A549 (cell line): ENCODE data around the gene UBAC2. TPM values are rescaled to one million over a fixed set of nuclear protein-coding genes. Genes with fewer than 3 reads are reported as not detected.

Experiments
- ATAC-seq, 2 experiments: fragments of 200-7000 bp in 1 of 2; fragments of >200 bp in 1 of 2; cut with Nextera tagmentation in 1 of 2; cut with Tn5 transposase in 1 of 2; 3 replicates each; pipeline versions ENCODE4 v1.8.0 to v1.9.1; 2018 to 2020; ENCODE audit warnings: mild to moderate bottlenecking in 1 of 2, moderate library complexity in 1 of 2
- CTCF ChIA-PET: fragments of 300-600 bp; sonication (Branson Sonifier 250); formaldehyde crosslinking; extraction: SDS; loops from one replicate; lab custom pipeline; 2021; ENCODE audit warnings: antibody characterized with exemption, inconsistent platforms; lab: Yijun Ruan, JAX
- POLR2A ChIA-PET: fragments of 350-600 bp; formaldehyde crosslinking; extraction: SDS; loops from one replicate; lab custom pipeline; 2021; ENCODE audit warnings: antibody characterized with exemption, inconsistent platforms; lab: Yijun Ruan, JAX
- DNase-seq, 2 experiments: peaks; one replicate each; pipeline versions ENCODE4 v3.0.0 to v3.0.0-alpha.2; 2011 to 2016; ENCODE audit warnings: low read depth in 1 of 2, low spot score in 1 of 2
- FAIRE-seq: peaks from 2 replicates; lab custom pipeline; 2011; peaks lifted over from hg19 to GRCh38; lab: Jason Lieb, UNC
- H3K27ac ChIP-seq, 2 experiments: fragments of >200 bp; sonication (Bioruptor Twin); formaldehyde crosslinking; 3 replicates each; pipeline ENCODE4 v1.5.1; 2016 to 2017
- H3K4me1 ChIP-seq: fragments of >200 bp; sonication (Bioruptor Twin); formaldehyde crosslinking; 3 replicates; pipeline ENCODE4 v1.6.1; 2016
- H3K4me2 ChIP-seq: fragments of >200 bp; sonication (Bioruptor Twin); formaldehyde crosslinking; 3 replicates; pipeline ENCODE4 v1.6.1; 2016
- H3K4me3 ChIP-seq: fragments of >200 bp; sonication (Bioruptor Twin); formaldehyde crosslinking; 3 replicates; pipeline ENCODE4 v1.5.1; 2016
- H3K9me3 ChIP-seq: fragments of >200 bp; sonication (Bioruptor Twin); formaldehyde crosslinking; 3 replicates; pipeline ENCODE4 v1.6.1; 2016
- BHLHE40 ChIP-seq: IDR thresholded peaks from 2 replicates; pipeline ENCODE4 v1.6.1; 2012; ENCODE audit warnings: low read depth, low read length, inconsistent platforms
- CBX2 ChIP-seq: fragments of 200-600 bp; sonication (generic); IDR thresholded peaks from 2 replicates; pipeline ENCODE4 v1.6.1; 2016; ENCODE audit warnings: low read depth, mild to moderate bottlenecking, borderline replicate concordance
- HOXB13 ChIP-seq: fragments of 250-450 bp; sonication (Bioruptor Pico); IDR thresholded peaks from 2 replicates; pipeline ENCODE4 v1.5.0; 2020; ENCODE audit warnings: low read depth, mild to moderate bottlenecking, moderate library complexity
- NFE2L2 ChIP-seq: fragments of 150-350 bp; conservative IDR thresholded peaks from 2 replicates; pipeline ENCODE4 v1.6.1; 2014; ENCODE audit warnings: low read length
- NPAS2 ChIP-seq: fragments of 250-450 bp; sonication (Bioruptor Pico); IDR thresholded peaks from 2 replicates; pipeline ENCODE4 v1.8.0; 2022; ENCODE audit warnings: mild to moderate bottlenecking, moderate library complexity, borderline replicate concordance
- RAD21 ChIP-seq, 2 experiments: fragments of >200 bp in 1 of 2; sonication (Bioruptor Twin) in 1 of 2; formaldehyde crosslinking in 1 of 2; IDR thresholded peaks in 1 of 2; conservative IDR thresholded peaks in 1 of 2; 2 replicates in 1 of 2; 3 replicates in 1 of 2; pipeline ENCODE4 v1.6.1; 2012 to 2018; ENCODE audit warnings: inconsistent platforms in 1 of 2
- ZNF302 ChIP-seq: fragments of 250-450 bp; sonication (Bioruptor Pico); IDR thresholded peaks from 2 replicates; pipeline ENCODE4 v1.9.0; 2021; ENCODE audit warnings: inconsistent platforms, mild to moderate bottlenecking, moderate library complexity
- ZSCAN20 ChIP-seq: fragments of 250-450 bp; sonication (Bioruptor Pico); IDR thresholded peaks from 2 replicates; pipeline ENCODE4 v1.8.0; 2022; ENCODE audit warnings: mild to moderate bottlenecking, moderate library complexity
- WGBS: methylation state at CpG from one replicate; pipeline ENCODE4 v1.1.6; 2017; ENCODE audit errors: missing lambda C conversion rate; 5-methylcytosine and 5-hydroxymethylcytosine counted together
- polyA plus RNA-seq, 4 experiments: library from polyadenylated mRNA; depleted of rRNA in 3 of 4; stranded (reverse); fragments of >200 nt; fragmentation: RNase III in 1 of 4; extraction: RNeasy Plus Mini Kit Qiagen cat#74134 plus additional on column Dnase treatment in 1 of 4; gene quantifications; 2 replicates in 3 of 4; 3 replicates in 1 of 4; pipeline ENCODE4 v1.2.3, GENCODE V29; 2011 to 2017
- TF ChIP-seq, protein P1 (sequence below): IDR thresholded peaks from 2 replicates; pipeline ENCODE4 v1.6.1; 2012
- TF ChIP-seq, protein P2 (sequence below): fragments of 150-350 bp; IDR thresholded peaks from 2 replicates; pipeline ENCODE4 v1.6.1; 2014; ENCODE audit warnings: low read depth, mild to moderate bottlenecking, low read length
- TF ChIP-seq, protein P3 (sequence below): fragments of 450-650 bp; IDR thresholded peaks from 2 replicates; pipeline ENCODE4 v1.6.1; 2014; ENCODE audit warnings: antibody characterized with exemption

Gene UBAC2
- polyA plus RNA-seq, 2 of the 4 experiments (the other 2 are of a cell fraction) = 61.6 to 103 TPM

- no peak for TF ChIP-seq HOXB13 (CRISPR knock-in tag)
- no peak for TF ChIP-seq BHLHE40
Observed at GRCh38 chr13:99301056-99301838, 100.6 kb downstream of the UBAC2 start (continued).

GRCh38 chr13:99301913-99302636, 101.4 kb downstream of the UBAC2 start:
- Histone ChIP-seq H3K9me3 (no peaks in the 10 kb centered on the region), H3K4me2 (no peak overlapping the region), H3K4me1 (peaks cover 8% of the 10 kb centered on the region; the same call in 2 of the 3 replicates), H3K4me3 (no peak overlapping the region), H3K27ac (no peak overlapping the region)
- ATAC-seq (no peak), FAIRE-seq (no peak), DNase-seq (no peak)
- ChIA-PET CTCF (no interaction called here), POLR2A (no interaction called here)
- TF ChIP-seq RAD21 (conservative IDR thresholded peaks at IDR 0.05 in 1 of 2, IDR thresholded peaks at IDR 0.05 in 1 of 2) = no peak
- no peak for TF ChIP-seq ZSCAN20 (CRISPR knock-in tag)
- TF ChIP-seq, protein P1, sequence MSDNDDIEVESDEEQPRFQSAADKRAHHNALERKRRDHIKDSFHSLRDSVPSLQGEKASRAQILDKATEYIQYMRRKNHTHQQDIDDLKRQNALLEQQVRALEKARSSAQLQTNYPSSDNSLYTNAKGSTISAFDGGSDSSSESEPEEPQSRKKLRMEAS = no peak
- TF ChIP-seq NFE2L2 = no peak
- no peak for TF ChIP-seq NPAS2 (CRISPR knock-in tag)
- TF ChIP-seq, protein P2, sequence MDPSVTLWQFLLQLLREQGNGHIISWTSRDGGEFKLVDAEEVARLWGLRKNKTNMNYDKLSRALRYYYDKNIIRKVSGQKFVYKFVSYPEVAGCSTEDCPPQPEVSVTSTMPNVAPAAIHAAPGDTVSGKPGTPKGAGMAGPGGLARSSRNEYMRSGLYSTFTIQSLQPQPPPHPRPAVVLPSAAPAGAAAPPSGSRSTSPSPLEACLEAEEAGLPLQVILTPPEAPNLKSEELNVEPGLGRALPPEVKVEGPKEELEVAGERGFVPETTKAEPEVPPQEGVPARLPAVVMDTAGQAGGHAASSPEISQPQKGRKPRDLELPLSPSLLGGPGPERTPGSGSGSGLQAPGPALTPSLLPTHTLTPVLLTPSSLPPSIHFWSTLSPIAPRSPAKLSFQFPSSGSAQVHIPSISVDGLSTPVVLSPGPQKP = no peak
- 75% methylated on average over 1 of the region's 1 CpG for WGBS

DNA sequence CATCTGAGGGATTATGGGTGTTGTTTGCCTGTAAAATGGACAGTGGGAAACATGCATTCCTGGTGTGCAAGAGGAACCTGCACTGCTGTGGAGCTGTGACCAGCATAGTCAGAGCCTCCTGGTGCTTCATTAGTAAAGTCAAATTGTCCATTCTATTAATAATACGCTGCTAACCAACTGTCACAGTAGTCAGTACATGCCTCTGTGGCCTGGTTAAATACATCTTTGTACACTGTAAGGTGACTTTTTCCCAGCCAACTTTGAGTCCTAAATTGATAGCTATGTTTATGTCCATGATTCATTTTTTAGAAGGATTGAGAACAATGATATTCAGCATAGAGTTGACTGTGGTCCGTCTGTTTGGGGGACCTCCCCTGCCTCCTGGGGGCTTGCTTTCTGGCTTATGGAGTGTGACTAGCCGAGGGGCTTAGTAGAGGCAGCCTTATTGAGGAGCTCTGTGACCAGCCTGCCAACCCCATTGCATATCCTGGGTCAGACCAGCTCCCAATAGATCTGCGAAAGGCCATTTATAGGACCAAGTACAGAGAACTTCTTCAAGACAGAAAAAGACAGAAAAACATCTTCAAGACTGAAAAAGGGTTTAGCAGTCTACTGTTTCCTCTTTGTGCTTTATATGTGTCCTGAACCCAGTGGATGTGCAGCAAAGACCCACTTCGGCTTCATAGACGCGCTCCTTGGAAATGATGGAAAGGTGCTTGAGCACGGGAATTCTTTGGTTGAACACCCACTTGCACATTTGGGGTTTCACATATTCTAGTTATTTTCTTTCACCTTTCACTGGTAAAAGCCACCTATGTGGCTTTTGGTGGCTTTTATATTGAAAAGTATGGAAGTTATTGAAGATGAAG, 102.2 kb downstream of the UBAC2 start:
- 93% methylated on average over 8 of the region's 8 CpGs for WGBS
- H3K4me1 ChIP-seq = peaks cover 16% of the 10 kb centered on the region
- FAIRE-seq (no peak), ATAC-seq (no peak), DNase-seq (no peak)
- POLR2A ChIA-PET = no interaction called here
- CTCF ChIA-PET = no interaction called here
- no peak overlapping the region for H3K27ac ChIP-seq
- H3K4me2 ChIP-seq = no peak overlapping the region
- H3K9me3 ChIP-seq = no peaks in the 10 kb centered on the region
- H3K4me3 ChIP-seq = no peak overlapping the region
- TF ChIP-seq, protein P3, sequence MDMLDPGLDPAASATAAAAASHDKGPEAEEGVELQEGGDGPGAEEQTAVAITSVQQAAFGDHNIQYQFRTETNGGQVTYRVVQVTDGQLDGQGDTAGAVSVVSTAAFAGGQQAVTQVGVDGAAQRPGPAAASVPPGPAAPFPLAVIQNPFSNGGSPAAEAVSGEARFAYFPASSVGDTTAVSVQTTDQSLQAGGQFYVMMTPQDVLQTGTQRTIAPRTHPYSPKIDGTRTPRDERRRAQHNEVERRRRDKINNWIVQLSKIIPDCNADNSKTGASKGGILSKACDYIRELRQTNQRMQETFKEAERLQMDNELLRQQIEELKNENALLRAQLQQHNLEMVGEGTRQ = no peak
- no peak for TF ChIP-seq ZNF302 (CRISPR knock-in tag)

DNA sequence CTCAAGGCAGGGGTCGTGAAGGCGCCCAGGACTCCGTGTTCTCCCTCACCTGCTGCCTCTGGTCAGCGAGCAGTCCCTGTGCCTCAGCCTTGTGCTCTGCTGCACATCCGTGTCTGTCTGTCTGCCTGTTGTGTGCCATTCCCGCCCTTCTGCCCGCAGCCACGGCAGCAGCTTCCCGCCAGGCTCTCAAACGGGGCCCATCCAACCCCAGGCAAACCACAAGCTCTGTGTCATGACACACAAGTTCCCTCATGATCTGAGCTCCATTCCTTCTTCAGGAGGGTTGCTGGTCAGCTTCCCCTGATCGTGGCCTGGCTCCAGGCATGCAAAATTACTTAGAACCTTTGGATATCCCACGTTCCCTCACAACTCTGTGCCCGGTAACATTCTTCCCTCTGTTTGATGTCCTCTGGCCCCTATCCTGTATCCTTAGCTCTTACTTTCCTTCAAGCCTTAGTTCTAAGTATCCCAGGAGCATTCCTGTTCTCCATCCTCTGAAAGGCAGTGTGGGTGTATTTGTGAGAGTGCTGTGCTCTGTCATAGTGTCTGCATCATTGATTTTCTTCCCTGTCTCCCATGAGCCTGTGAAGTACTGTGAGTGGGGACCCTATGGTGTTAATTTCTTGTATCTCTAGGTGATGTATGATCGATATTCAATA, 103.3 kb downstream of the UBAC2 start:
- peaks cover 25% of the 10 kb centered on the region for H3K4me1 ChIP-seq
- ATAC-seq (no peak), DNase-seq (no peak)
- CTCF ChIA-PET = no interaction called here
- TF ChIP-seq CBX2 = no peak
- TF ChIP-seq, all 56 proteins: peak for 0
- no peak for FAIRE-seq
- Histone ChIP-seq H3K4me3 (no peak overlapping the region), H3K4me2 (no peak overlapping the region), H3K27ac (no peak overlapping the region), H3K9me3 (no peaks in the 10 kb centered on the region)
- WGBS = 88% methylated on average over 14 of the region's 14 CpGs
- POLR2A ChIA-PET = no interaction called here
